ENCODE data around the gene VAV3. TPM values are rescaled to one million over a fixed set of nuclear protein-coding genes. Genes with fewer than 3 reads are reported as not detected.
A peak's percentile ranks its signal among the peaks of the same experiment; 100 is the strongest.

The VAV3 gene
- polyA plus RNA-seq, 1 of the 3 experiments (the other 2 are of a cell fraction): not detected

GRCh38 chr1:107899655-107900054, 65.3 kb downstream of the VAV3 start:
- Histone ChIP-seq H3K79me2 (ENCODE audit: insufficient read depth) (no peaks in the 10 kb centered on the region), H3K27ac (ENCODE audit: low read depth in 2 of 2, low read length in 1 of 2) (no peak overlapping the region), H3K36me3 (replicated peaks in 1 of 2; ENCODE audit: control insufficient read depth in 1 of 2, insufficient read depth in 2 of 2, low read length in 1 of 2) (no peaks in the 10 kb centered on the region), H3K4me3 (ENCODE audit: low read depth in 2 of 2, low read length in 1 of 2) (no peak overlapping the region), H3K9me2 (no peaks in the 10 kb centered on the region), H3K9ac (no peak overlapping the region), H3K27me3 (ENCODE audit: insufficient read depth) (no peaks in the 10 kb centered on the region), H4K20me1 (ENCODE audit: insufficient read depth) (no peaks in the 10 kb centered on the region), H3F3A (replicated peaks; ENCODE audit: insufficient read depth) (no peaks in the 10 kb centered on the region), H2AFZ (ENCODE audit: low read depth) (no peak overlapping the region), H3K4me1 (ENCODE audit: control insufficient read depth in 1 of 2, insufficient read depth in 2 of 2, low read depth in 1 of 2, low read length in 1 of 2) (peaks cover 0 to 2% of the 10 kb centered on the region in 2 experiments; a peak in 1 of 4 replicates), H3K9me3 (no peaks in the 10 kb centered on the region), H3K4me2 (no peak overlapping the region)
- no peak for TF ChIP-seq TAF1 (IDR thresholded peaks at IDR 0.05; ENCODE audit: borderline replicate concordance, low read depth, low read length)
- TF ChIP-seq ELF1 (IDR thresholded peaks at IDR 0.05): no peak
- no peak for TF ChIP-seq JUND (IDR thresholded peaks at IDR 0.05)
- TF ChIP-seq IRF3 (IDR thresholded peaks at IDR 0.05; ENCODE audit: low read depth, low read length): no peak
- no peak for TF ChIP-seq GABPA (IDR thresholded peaks at IDR 0.05; ENCODE audit: low read depth)
- no peak for TF ChIP-seq SIN3A (IDR thresholded peaks at IDR 0.05; ENCODE audit: borderline replicate concordance, low read depth, low read length)
- no peak for TF ChIP-seq RFX5 (IDR thresholded peaks at IDR 0.05; ENCODE audit: low read length)
- no peak for TF ChIP-seq MXI1 (IDR thresholded peaks at IDR 0.05; ENCODE audit: low read depth, low read length)
- no peak for TF ChIP-seq RAD21 (IDR thresholded peaks at IDR 0.05; ENCODE audit: low read length)
- TF ChIP-seq CHD2 (IDR thresholded peaks at IDR 0.05; ENCODE audit: low read length, partially characterized antibody): no peak
- POLR2A ChIA-PET: no interaction called here
- 43% methylated on average over 2 of the region's 2 CpGs for WGBS (ENCODE audit: low lambda C conversion rate)
- DNase-seq: no peak
- CTCF ChIA-PET: interaction anchor here (1.5 kb wide), 1 partner anchor 226 kb away, joined by 3 read pairs; no protein-coding TSS in a partner anchor

- Histone ChIP-seq H3K27me3 (ENCODE audit: insufficient read depth) (no peaks in the 10 kb centered on the region), H2AFZ (ENCODE audit: low read depth) (no peak overlapping the region), H3K9me2 (no peaks in the 10 kb centered on the region), H3K9me3 (no peaks in the 10 kb centered on the region), H3K79me2 (ENCODE audit: insufficient read depth) (no peaks in the 10 kb centered on the region), H3K4me1 (ENCODE audit: control insufficient read depth in 1 of 2, insufficient read depth in 2 of 2, low read depth in 1 of 2, low read length in 1 of 2) (peaks cover 0 to 2% of the 10 kb centered on the region in 2 experiments; a peak in 1 of 4 replicates), H3K9ac (no peak overlapping the region), H3K36me3 (replicated peaks in 1 of 2; ENCODE audit: control insufficient read depth in 1 of 2, insufficient read depth in 2 of 2, low read length in 1 of 2) (no peaks in the 10 kb centered on the region), H4K20me1 (ENCODE audit: insufficient read depth) (no peaks in the 10 kb centered on the region), H3K4me3 (ENCODE audit: low read depth in 2 of 2, low read length in 1 of 2) (no peak overlapping the region), H3K27ac (ENCODE audit: low read depth in 2 of 2, low read length in 1 of 2) (no peak overlapping the region), H3F3A (replicated peaks; ENCODE audit: insufficient read depth) (no peaks in the 10 kb centered on the region), H3K4me2 (no peak overlapping the region)
- TF ChIP-seq EP300 (IDR thresholded peaks at IDR 0.05; ENCODE audit: borderline replicate concordance in 1 of 2, low read depth in 1 of 2, low read length in 1 of 2) (no peak), RCOR1 (IDR thresholded peaks at IDR 0.05; ENCODE audit: low read length) (no peak), CTCF (IDR thresholded peaks at IDR 0.05) (0 out of 2 replicates have a peak, but pooled peaks have one; percentile 11), SMC3 (IDR thresholded peaks at IDR 0.05; ENCODE audit: low read depth, low read length) (no peak), PBX3 (IDR thresholded peaks at IDR 0.05) (no peak), NFIC (IDR thresholded peaks at IDR 0.05; ENCODE audit: borderline replicate concordance) (no peak)
- TF ChIP-seq, protein P1, sequence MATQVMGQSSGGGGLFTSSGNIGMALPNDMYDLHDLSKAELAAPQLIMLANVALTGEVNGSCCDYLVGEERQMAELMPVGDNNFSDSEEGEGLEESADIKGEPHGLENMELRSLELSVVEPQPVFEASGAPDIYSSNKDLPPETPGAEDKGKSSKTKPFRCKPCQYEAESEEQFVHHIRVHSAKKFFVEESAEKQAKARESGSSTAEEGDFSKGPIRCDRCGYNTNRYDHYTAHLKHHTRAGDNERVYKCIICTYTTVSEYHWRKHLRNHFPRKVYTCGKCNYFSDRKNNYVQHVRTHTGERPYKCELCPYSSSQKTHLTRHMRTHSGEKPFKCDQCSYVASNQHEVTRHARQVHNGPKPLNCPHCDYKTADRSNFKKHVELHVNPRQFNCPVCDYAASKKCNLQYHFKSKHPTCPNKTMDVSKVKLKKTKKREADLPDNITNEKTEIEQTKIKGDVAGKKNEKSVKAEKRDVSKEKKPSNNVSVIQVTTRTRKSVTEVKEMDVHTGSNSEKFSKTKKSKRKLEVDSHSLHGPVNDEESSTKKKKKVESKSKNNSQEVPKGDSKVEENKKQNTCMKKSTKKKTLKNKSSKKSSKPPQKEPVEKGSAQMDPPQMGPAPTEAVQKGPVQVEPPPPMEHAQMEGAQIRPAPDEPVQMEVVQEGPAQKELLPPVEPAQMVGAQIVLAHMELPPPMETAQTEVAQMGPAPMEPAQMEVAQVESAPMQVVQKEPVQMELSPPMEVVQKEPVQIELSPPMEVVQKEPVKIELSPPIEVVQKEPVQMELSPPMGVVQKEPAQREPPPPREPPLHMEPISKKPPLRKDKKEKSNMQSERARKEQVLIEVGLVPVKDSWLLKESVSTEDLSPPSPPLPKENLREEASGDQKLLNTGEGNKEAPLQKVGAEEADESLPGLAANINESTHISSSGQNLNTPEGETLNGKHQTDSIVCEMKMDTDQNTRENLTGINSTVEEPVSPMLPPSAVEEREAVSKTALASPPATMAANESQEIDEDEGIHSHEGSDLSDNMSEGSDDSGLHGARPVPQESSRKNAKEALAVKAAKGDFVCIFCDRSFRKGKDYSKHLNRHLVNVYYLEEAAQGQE (IDR thresholded peaks at IDR 0.05; ENCODE audit: low read depth, low read length): no peak
- TF ChIP-seq, protein P2, sequence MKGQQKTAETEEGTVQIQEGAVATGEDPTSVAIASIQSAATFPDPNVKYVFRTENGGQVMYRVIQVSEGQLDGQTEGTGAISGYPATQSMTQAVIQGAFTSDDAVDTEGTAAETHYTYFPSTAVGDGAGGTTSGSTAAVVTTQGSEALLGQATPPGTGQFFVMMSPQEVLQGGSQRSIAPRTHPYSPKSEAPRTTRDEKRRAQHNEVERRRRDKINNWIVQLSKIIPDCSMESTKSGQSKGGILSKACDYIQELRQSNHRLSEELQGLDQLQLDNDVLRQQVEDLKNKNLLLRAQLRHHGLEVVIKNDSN (IDR thresholded peaks at IDR 0.05; ENCODE audit: borderline replicate concordance, low read depth): no peak
- 38% methylated on average over 6 of the region's 8 CpGs for WGBS (ENCODE audit: low lambda C conversion rate)
- POLR2A ChIA-PET: no interaction called here
- CTCF ChIA-PET: interaction anchor here (1.0 to 1.1 kb wide), 2 partner anchors 116 to 228 kb away, joined by 3 to 4 read pairs; no protein-coding TSS in a partner anchor
- no peak for DNase-seq
Observed at GRCh38 chr1:107897438-107898345, 67.3 kb downstream of the VAV3 start.
